OCI-LY7 (cell line): Measurements from ENCODE around the gene AMHR2. TPM values are rescaled to one million over a fixed set of nuclear protein-coding genes. Genes with fewer than 3 reads are reported as not detected.

Source experiments
- BruUV-seq: library from RNA; stranded (reverse); fragments of 400-500 nt; replicated peaks from 2 replicates; lab custom pipeline; 2021; lab: Mats Ljungman, UMichigan
- CTCF ChIA-PET: fragments of 300-600 bp; sonication (Branson Sonifier 250); formaldehyde crosslinking; loops from one replicate; lab custom pipeline; 2022; ENCODE audit warnings: antibody characterized with exemption; ENCODE audit not compliant: unreplicated experiment; lab: Charles Lee
- POLR2A ChIA-PET: fragments of 300-600 bp; sonication (Branson Sonifier 250); formaldehyde crosslinking; loops from one replicate; lab custom pipeline; 2022; ENCODE audit warnings: antibody characterized with exemption; lab: Charles Lee
- DNase-seq: peaks from one replicate; pipeline ENCODE4 v3.0.0-alpha.2; 2015; ENCODE audit warnings: low spot score
- H2AFZ ChIP-seq: fragments of 200-600 bp; sonication (generic), shearing (Covaris generic); 2 replicates; pipeline ENCODE4 v1.6.1; 2014; ENCODE audit warnings: mild to moderate bottlenecking, antibody characterized with exemption, low read length, moderate library complexity
- H3K27ac ChIP-seq: fragments of 200-600 bp; sonication (generic); 2 replicates; pipeline ENCODE4 v1.5.1; 2014; ENCODE audit warnings: mixed run types, low read depth, mild to moderate bottlenecking, moderate library complexity, low read length, inconsistent platforms; ENCODE audit not compliant: poor library complexity, severe bottlenecking
- H3K36me3 ChIP-seq: fragments of 200-600 bp; sonication (generic); 2 replicates; pipeline ENCODE4 v1.6.1; 2014; ENCODE audit warnings: mild to moderate bottlenecking, antibody characterized with exemption, low read length, moderate library complexity, mixed read lengths; ENCODE audit not compliant: insufficient read depth
- H3K4me1 ChIP-seq: fragments of 200-600 bp; sonication (generic); 2 replicates; pipeline ENCODE4 v1.5.1; 2014; ENCODE audit warnings: mild to moderate bottlenecking, low read length; ENCODE audit not compliant: insufficient read depth, poor library complexity, severe bottlenecking
- H3K4me2 ChIP-seq: fragments of 200-600 bp; sonication (generic); 2 replicates; pipeline ENCODE4 v1.6.1; 2014; ENCODE audit warnings: mild to moderate bottlenecking, low read length
- H3K4me3 ChIP-seq: fragments of 200-600 bp; sonication (generic); 2 replicates; pipeline ENCODE4 v1.5.1; 2014; ENCODE audit warnings: mild to moderate bottlenecking, low read depth, low read length; ENCODE audit not compliant: poor library complexity, severe bottlenecking
- H3K79me2 ChIP-seq: fragments of 200-600 bp; sonication (generic); 2 replicates; pipeline ENCODE4 v1.6.1; 2016; ENCODE audit warnings: low read depth, mild to moderate bottlenecking, low read length, moderate library complexity, mixed read lengths; ENCODE audit not compliant: insufficient read depth
- H3K9me2 ChIP-seq: fragments of 200-600 bp; sonication (generic); 2 replicates; pipeline ENCODE4 v1.6.1; 2016; ENCODE audit warnings: mild to moderate bottlenecking, low read length, mixed read lengths; ENCODE audit not compliant: insufficient read depth
- H3K9me3 ChIP-seq: fragments of 200-600 bp; sonication (generic); 2 replicates; pipeline ENCODE4 v1.6.1; 2014; ENCODE audit warnings: mild to moderate bottlenecking, mixed run types, low read length, mixed read lengths
- H4K20me1 ChIP-seq: fragments of 200-600 bp; sonication (generic); 2 replicates; pipeline ENCODE4 v1.6.1; 2014; ENCODE audit warnings: mild to moderate bottlenecking, antibody characterized with exemption, low read length, moderate library complexity, mixed read lengths; ENCODE audit not compliant: insufficient read depth
- EZH2phosphoT487 ChIP-seq: fragments of 200-600 bp; sonication (generic); IDR thresholded peaks from 2 replicates; pipeline ENCODE4 v1.6.1; 2018; ENCODE audit warnings: low read depth, borderline replicate concordance, mild to moderate bottlenecking, mixed run types, antibody characterized with exemption, low read length, moderate library complexity, mixed read lengths
- intact Hi-C: fragments of 100-400 bp; cut with micrococcal nuclease; formaldehyde crosslinking; loops from one replicate; pipeline ENCODE4 v1.10.0; 2022; ENCODE audit not compliant: unreplicated experiment
- total RNA-seq, 2 experiments: library from RNA; depleted of rRNA in 1 of 2; stranded (reverse); fragments of >200 nt in 1 of 2; shearing (Covaris generic) in 1 of 2; gene quantifications; 2 replicates each; pipeline ENCODE4 v1.2.3, GENCODE V29; 2014 to 2022
- TF ChIP-seq, protein P1 (sequence below): fragments of 200-600 bp; sonication (generic); conservative IDR thresholded peaks from 2 replicates; pipeline ENCODE4 v1.5.1; 2014; ENCODE audit warnings: mild to moderate bottlenecking, antibody characterized with exemption, low read length, moderate library complexity, mixed read lengths

The AMHR2 gene
- total RNA-seq, 2 experiments from 2014 or later: not detected

DNA sequence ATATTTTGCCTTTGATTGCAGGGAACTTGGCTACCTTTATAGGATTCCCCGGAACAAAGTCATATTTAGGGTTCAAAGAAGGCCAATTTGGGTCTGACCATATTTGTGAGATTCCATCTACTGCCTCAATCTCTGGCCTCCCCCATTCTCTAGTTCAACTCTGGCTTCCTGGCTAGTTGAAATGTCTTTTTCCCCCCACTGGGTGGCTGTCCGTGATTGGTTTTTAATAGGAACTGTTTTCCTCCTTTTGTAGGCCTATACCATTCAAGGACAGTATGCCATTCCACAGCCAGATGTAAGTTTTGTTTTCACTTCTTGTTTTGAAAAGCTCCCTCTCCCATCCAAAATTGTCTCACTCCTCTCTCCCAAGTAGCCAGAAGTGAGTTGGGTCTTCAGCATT lies 42.0 kb downstream of the AMHR2 start:
- BruUV-seq: no TSS peak

DNA sequence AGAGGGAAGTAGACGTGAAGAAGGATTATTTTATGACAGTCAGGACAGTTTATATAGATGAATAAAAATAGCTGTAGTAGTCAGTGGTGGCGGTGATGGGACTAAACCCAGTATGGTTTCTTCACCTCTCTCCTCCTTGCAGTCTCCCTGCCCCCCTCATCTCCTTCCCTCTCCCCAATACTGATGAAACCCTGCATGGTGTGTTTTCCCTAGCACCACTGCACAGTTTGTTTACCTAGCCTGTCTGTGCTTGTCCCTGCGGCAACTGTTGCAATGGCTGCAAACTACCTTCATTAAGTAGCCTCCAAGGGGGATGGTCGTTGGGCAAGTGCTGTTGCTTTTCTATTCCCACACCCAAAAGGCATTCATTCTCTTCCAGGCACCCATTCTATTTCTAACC lies 43.0 kb downstream of the AMHR2 start:
- ChIA-PET CTCF (no interaction called here), POLR2A (no interaction called here)
- H4K20me1 ChIP-seq: peaks cover 41% of the 10 kb centered on the region

More for the DNA sequence above, 42.0 kb downstream of the AMHR2 start:
- H3K79me2 ChIP-seq: peaks cover 57% of the 10 kb centered on the region; the same call in 1 of the 2 replicates
- no peak for DNase-seq
- no peak overlapping the region for H2AFZ ChIP-seq
- H3K27ac ChIP-seq: no peak overlapping the region
- H3K36me3 ChIP-seq: peaks cover 100% of the 10 kb centered on the region
- CTCF ChIA-PET: interaction anchor here (0.5 to 1.1 kb wide), 2 partner anchors 10 to 411 kb away, joined by 4 to 5 read pairs; no protein-coding TSS in a partner anchor
- H4K20me1 ChIP-seq: peaks cover 49% of the 10 kb centered on the region
- H3K4me1 ChIP-seq: peaks cover 24% of the 10 kb centered on the region
- POLR2A ChIA-PET: interaction anchor here (0.6 to 1.3 kb wide), 5 partner anchors 10 to 35 kb away, joined by 3 to 5 read pairs (median 3); partner anchors contain the start of gene TARBP2
- TF ChIP-seq EZH2phosphoT487: no peak
- TF ChIP-seq, protein P1, sequence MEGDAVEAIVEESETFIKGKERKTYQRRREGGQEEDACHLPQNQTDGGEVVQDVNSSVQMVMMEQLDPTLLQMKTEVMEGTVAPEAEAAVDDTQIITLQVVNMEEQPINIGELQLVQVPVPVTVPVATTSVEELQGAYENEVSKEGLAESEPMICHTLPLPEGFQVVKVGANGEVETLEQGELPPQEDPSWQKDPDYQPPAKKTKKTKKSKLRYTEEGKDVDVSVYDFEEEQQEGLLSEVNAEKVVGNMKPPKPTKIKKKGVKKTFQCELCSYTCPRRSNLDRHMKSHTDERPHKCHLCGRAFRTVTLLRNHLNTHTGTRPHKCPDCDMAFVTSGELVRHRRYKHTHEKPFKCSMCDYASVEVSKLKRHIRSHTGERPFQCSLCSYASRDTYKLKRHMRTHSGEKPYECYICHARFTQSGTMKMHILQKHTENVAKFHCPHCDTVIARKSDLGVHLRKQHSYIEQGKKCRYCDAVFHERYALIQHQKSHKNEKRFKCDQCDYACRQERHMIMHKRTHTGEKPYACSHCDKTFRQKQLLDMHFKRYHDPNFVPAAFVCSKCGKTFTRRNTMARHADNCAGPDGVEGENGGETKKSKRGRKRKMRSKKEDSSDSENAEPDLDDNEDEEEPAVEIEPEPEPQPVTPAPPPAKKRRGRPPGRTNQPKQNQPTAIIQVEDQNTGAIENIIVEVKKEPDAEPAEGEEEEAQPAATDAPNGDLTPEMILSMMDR: 0 out of 2 replicates have a peak, but pooled peaks have one; percentile 24
- H3K9me2 ChIP-seq: no peaks in the 10 kb centered on the region
- H3K4me3 ChIP-seq: no peak overlapping the region
- H3K9me3 ChIP-seq: no peaks in the 10 kb centered on the region
- intact Hi-C loops: no loop called here
- H3K4me2 ChIP-seq: no peak overlapping the region

DNA sequence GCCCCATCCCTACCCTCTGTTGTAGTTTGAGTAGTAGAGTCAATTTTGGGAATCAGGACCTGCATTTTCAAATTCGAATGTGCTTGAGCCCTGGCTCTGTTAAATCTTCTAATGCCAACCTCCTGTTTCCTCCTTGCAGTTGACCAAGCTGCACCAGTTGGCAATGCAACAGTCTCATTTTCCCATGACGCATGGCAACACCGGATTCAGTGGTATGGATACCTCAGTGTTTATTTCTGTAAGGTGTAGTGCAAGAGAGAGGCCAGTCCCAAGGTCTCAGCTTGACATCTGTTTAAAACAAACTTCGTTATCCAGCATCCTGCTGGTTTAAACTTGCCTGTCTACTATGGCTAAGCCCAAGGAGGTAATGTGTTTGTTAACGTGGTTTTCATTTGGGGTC lies 43.4 kb downstream of the AMHR2 start:
- no TSS peak for BruUV-seq
- H3K9me3 ChIP-seq: no peaks in the 10 kb centered on the region
- H3K4me3 ChIP-seq: no peak overlapping the region
- H4K20me1 ChIP-seq: peaks cover 41% of the 10 kb centered on the region
- TF ChIP-seq, protein P1: no peak
- no peak for TF ChIP-seq EZH2phosphoT487
- ChIA-PET CTCF (no interaction called here), POLR2A (interaction anchor here (0.6 kb wide), 1 partner anchor 159 kb away, joined by 3 read pairs; the partner anchor contains the start of gene ATF7)
- intact Hi-C loops: no loop called here
- peaks cover 99% of the 10 kb centered on the region for H3K36me3 ChIP-seq
- H3K4me1 ChIP-seq: peaks cover 24% of the 10 kb centered on the region
- no peaks in the 10 kb centered on the region for H3K9me2 ChIP-seq
- H3K79me2 ChIP-seq: peaks cover 51% of the 10 kb centered on the region; the same call in 1 of the 2 replicates
- no peak for DNase-seq
- H3K27ac ChIP-seq: no peak overlapping the region
- H2AFZ ChIP-seq: no peak overlapping the region
- no peak overlapping the region for H3K4me2 ChIP-seq

More for the DNA sequence above, 43.0 kb downstream of the AMHR2 start:
- TF ChIP-seq, protein P1: no peak
- TF ChIP-seq EZH2phosphoT487: no peak
- no peak overlapping the region for H3K4me3 ChIP-seq
- H3K9me3 ChIP-seq: no peaks in the 10 kb centered on the region
- no peak overlapping the region for H3K4me2 ChIP-seq
- BruUV-seq: no TSS peak
- DNase-seq: no peak
- intact Hi-C loops: no loop called here
- H3K27ac ChIP-seq: no peak overlapping the region
- H2AFZ ChIP-seq: no peak overlapping the region
- peaks cover 24% of the 10 kb centered on the region for H3K4me1 ChIP-seq
- peaks cover 51% of the 10 kb centered on the region; the same call in 1 of the 2 replicates for H3K79me2 ChIP-seq
- H3K36me3 ChIP-seq: peaks cover 99% of the 10 kb centered on the region
- H3K9me2 ChIP-seq: no peaks in the 10 kb centered on the region
